ENCODE data around the gene DMD. TPM values are rescaled to one million over a fixed set of nuclear protein-coding genes. Genes with fewer than 3 reads are reported as not detected.

Gene DMD
- polyA plus RNA-seq, 3 donors, result 0.23 TPM; not detected in 2

DNA sequence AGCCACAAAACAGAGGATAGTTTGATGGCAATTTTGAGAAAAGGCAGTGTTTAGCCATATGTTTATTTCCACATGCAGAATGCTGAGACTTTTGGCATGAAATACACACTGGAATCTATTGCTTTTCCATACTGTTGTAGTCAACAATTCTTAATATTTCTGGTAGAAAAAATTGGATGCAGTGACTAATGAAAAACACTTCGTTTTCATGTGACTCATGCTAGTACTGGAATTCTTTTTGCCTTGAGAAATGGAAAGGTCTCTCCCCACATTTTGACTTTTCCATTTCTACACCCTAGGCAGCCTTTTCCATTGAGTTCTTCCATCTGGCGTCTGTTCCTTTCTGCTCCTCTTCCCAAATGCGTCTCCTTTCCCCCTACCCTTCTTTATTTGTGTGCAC, 1714.3 kb downstream of the DMD start:
- H4K20me1 ChIP-seq (ENCODE audit: insufficient read depth, low read length), result no peaks in the 10 kb centered on the region
- H3K9ac ChIP-seq (ENCODE audit: insufficient read depth, low read length, poor library complexity, severe bottlenecking), result no peak overlapping the region
- TF ChIP-seq, protein P1, sequence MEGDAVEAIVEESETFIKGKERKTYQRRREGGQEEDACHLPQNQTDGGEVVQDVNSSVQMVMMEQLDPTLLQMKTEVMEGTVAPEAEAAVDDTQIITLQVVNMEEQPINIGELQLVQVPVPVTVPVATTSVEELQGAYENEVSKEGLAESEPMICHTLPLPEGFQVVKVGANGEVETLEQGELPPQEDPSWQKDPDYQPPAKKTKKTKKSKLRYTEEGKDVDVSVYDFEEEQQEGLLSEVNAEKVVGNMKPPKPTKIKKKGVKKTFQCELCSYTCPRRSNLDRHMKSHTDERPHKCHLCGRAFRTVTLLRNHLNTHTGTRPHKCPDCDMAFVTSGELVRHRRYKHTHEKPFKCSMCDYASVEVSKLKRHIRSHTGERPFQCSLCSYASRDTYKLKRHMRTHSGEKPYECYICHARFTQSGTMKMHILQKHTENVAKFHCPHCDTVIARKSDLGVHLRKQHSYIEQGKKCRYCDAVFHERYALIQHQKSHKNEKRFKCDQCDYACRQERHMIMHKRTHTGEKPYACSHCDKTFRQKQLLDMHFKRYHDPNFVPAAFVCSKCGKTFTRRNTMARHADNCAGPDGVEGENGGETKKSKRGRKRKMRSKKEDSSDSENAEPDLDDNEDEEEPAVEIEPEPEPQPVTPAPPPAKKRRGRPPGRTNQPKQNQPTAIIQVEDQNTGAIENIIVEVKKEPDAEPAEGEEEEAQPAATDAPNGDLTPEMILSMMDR (IDR thresholded peaks at IDR 0.05), result no peak
- WGBS (ENCODE audit: insufficient coverage), result 100% methylated on average over 1 of the region's 3 CpGs
- no peaks in the 10 kb centered on the region for H3K4me1 ChIP-seq (ENCODE audit: control insufficient read depth in 1 of 2, insufficient read depth in 2 of 2, low read length in 2 of 2)
- H3K79me2 ChIP-seq (ENCODE audit: insufficient read depth, low read length), result no peaks in the 10 kb centered on the region
- H3K4me3 ChIP-seq (replicated peaks in 1 of 3; ENCODE audit: low read depth in 2 of 3, low read length in 3 of 3), result no peak overlapping the region
- H3K9me3 ChIP-seq (replicated peaks in 1 of 2; ENCODE audit: control insufficient read depth in 1 of 2, insufficient read depth in 1 of 2, low read length in 2 of 2), result no peaks in the 10 kb centered on the region
- DNase-seq, result no peak
- intact Hi-C loops (cut with micrococcal nuclease), result no loop called here
- H2AFZ ChIP-seq (ENCODE audit: insufficient read depth, low read depth, low read length, poor library complexity, severe bottlenecking), result no peak overlapping the region
- H3K36me3 ChIP-seq (replicated peaks in 1 of 2; ENCODE audit: control insufficient read depth in 1 of 2, insufficient read depth in 2 of 2, low read length in 2 of 2), result no peaks in the 10 kb centered on the region
- no peak overlapping the region for H3K27ac Mint-ChIP-seq
- H3K36me3 Mint-ChIP-seq, result no peaks in the 10 kb centered on the region
- H3K27me3 ChIP-seq (ENCODE audit: control insufficient read depth in 2 of 2, insufficient read depth in 2 of 2, low read length in 2 of 2), result no peaks in the 10 kb centered on the region
- no peak overlapping the region for H3K4me3 Mint-ChIP-seq
- H3K4me2 ChIP-seq (replicated peaks; ENCODE audit: extremely low read depth, low read length, poor library complexity, severe bottlenecking), result no peak overlapping the region
- no peaks in the 10 kb centered on the region for H3K4me1 Mint-ChIP-seq
- H3K27ac ChIP-seq (ENCODE audit: low read depth in 1 of 2, low read length in 2 of 2), result no peak overlapping the region
- peaks cover 0 to 2% (median 0%) of the 10 kb centered on the region in 3 donors for H3K27me3 Mint-ChIP-seq (ENCODE audit: low read depth in 3 of 3)
- peaks cover 0 to 7% (median 0%) of the 10 kb centered on the region in 7 donors for H3K9me3 Mint-ChIP-seq

DNA sequence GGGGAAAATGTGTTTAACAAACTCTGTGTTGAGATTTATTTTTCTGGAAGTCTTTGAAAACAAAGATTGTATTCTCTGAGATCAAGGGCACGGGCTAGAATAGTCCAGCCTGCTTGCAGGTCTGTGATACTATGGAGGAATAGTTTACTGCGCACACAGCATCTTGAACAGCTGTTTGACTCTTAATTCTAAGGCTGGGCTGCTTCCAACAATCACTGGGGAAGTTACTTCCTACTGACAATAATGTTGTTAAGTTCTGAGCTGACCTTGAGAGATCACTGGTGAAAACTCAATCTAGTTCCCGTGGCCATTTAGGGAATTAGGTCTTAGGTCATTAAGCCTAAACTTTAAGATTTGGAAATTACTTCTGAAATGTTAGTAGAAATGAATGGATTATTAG, 1723.4 kb downstream of the DMD start:
- Histone ChIP-seq H3K79me2 (ENCODE audit: insufficient read depth, low read length) (no peaks in the 10 kb centered on the region), H3K9ac (ENCODE audit: insufficient read depth, low read length, poor library complexity, severe bottlenecking) (no peak overlapping the region), H3K27ac (ENCODE audit: low read depth in 1 of 2, low read length in 2 of 2) (no peak overlapping the region), H3K4me2 (replicated peaks; ENCODE audit: extremely low read depth, low read length, poor library complexity, severe bottlenecking) (no peak overlapping the region), H3K4me3 (replicated peaks in 1 of 3; ENCODE audit: low read depth in 2 of 3, low read length in 3 of 3) (no peak overlapping the region), H3K4me1 (ENCODE audit: control insufficient read depth in 1 of 2, insufficient read depth in 2 of 2, low read length in 2 of 2) (no peaks in the 10 kb centered on the region), H3K9me3 (replicated peaks in 1 of 2; ENCODE audit: control insufficient read depth in 1 of 2, insufficient read depth in 1 of 2, low read length in 2 of 2) (no peaks in the 10 kb centered on the region), H2AFZ (ENCODE audit: insufficient read depth, low read depth, low read length, poor library complexity, severe bottlenecking) (no peak overlapping the region), H3K27me3 (ENCODE audit: control insufficient read depth in 2 of 2, insufficient read depth in 2 of 2, low read length in 2 of 2) (no peaks in the 10 kb centered on the region), H3K36me3 (replicated peaks in 1 of 2; ENCODE audit: control insufficient read depth in 1 of 2, insufficient read depth in 2 of 2, low read length in 2 of 2) (no peaks in the 10 kb centered on the region), H4K20me1 (ENCODE audit: insufficient read depth, low read length) (no peaks in the 10 kb centered on the region)
- no peaks in the 10 kb centered on the region for H3K27me3 Mint-ChIP-seq (ENCODE audit: low read depth in 3 of 3)
- H3K27ac Mint-ChIP-seq, result no peak overlapping the region
- H3K4me3 Mint-ChIP-seq, result no peak overlapping the region
- 88% methylated on average over 2 of the region's 3 CpGs for WGBS (ENCODE audit: insufficient coverage)
- TF ChIP-seq, protein P1 (IDR thresholded peaks at IDR 0.05), result no peak
- H3K36me3 Mint-ChIP-seq, result no peaks in the 10 kb centered on the region
- intact Hi-C loops (cut with micrococcal nuclease), result no loop called here
- no peak for DNase-seq
- H3K9me3 Mint-ChIP-seq, result peaks cover 0 to 6% (median 3%) of the 10 kb centered on the region in 7 donors
- no peaks in the 10 kb centered on the region for H3K4me1 Mint-ChIP-seq

All from CD14-positive monocyte (primary cell).